CD8-positive, alpha-beta memory T cell (primary cell): Measurements from ENCODE around the gene LANCL3. TPM values are rescaled to one million over a fixed set of nuclear protein-coding genes. Genes with fewer than 3 reads are reported as not detected.

Experiments
- CTCF ChIA-PET: fragments of 350-600 bp; sonication (Branson Sonifier 250); formaldehyde crosslinking; loops from one replicate; lab custom pipeline; 2021; ENCODE audit warnings: antibody characterized with exemption; lab: Charles Lee
- POLR2A ChIA-PET: fragments of 350-600 bp; sonication (Branson Sonifier 250); formaldehyde crosslinking; loops from one replicate; lab custom pipeline; 2021; ENCODE audit warnings: antibody characterized with exemption; lab: Charles Lee
- DNase-seq, 5 donors: peaks; one replicate each; pipeline versions ENCODE4 v3.0.0 to v3.0.0-alpha.2; 2020 to 2022; ENCODE audit warnings: mixed read lengths in 1 of 5
- H3K27ac ChIP-seq: one replicate; pipeline ENCODE4 v1.7.0; 2013; ENCODE audit warnings: low read depth, mild to moderate bottlenecking, low read length, moderate library complexity
- H3K27me3 ChIP-seq: 2 replicates; pipeline ENCODE4 v1.7.0; 2013; ENCODE audit warnings: low read length, mild to moderate bottlenecking; ENCODE audit not compliant: insufficient read depth, poor library complexity, severe bottlenecking
- H3K36me3 ChIP-seq: 2 replicates; pipeline ENCODE4 v1.7.0; 2013; ENCODE audit warnings: mild to moderate bottlenecking, low read length, moderate library complexity; ENCODE audit not compliant: insufficient read depth
- H3K4me1 ChIP-seq: 2 replicates; pipeline ENCODE4 v1.7.0; 2013; ENCODE audit warnings: mild to moderate bottlenecking, low read length, moderate library complexity; ENCODE audit not compliant: insufficient read depth
- H3K4me3 ChIP-seq: 2 replicates; pipeline ENCODE4 v1.7.0; 2013; ENCODE audit warnings: mild to moderate bottlenecking, low read length
- H3K9me3 ChIP-seq: 2 replicates; pipeline ENCODE4 v1.7.0; 2013; ENCODE audit warnings: mild to moderate bottlenecking, low read length
- H3K27ac Mint-ChIP-seq, 8 donors: one replicate each; pipeline ENCODE4 v1.8.0; 2020 to 2021; ENCODE audit warnings: mixed read lengths in 8 of 8, mild to moderate bottlenecking in 6 of 8, inconsistent platforms in 3 of 8, moderate library complexity in 3 of 8
- H3K27me3 Mint-ChIP-seq, 2 donors: one replicate each; pipeline ENCODE4 v1.8.0; 2020 to 2021; ENCODE audit warnings: mixed read lengths in 2 of 2, mild to moderate bottlenecking in 1 of 2, moderate library complexity in 1 of 2
- H3K36me3 Mint-ChIP-seq, 3 donors: one replicate each; pipeline ENCODE4 v1.8.0; 2020 to 2021; ENCODE audit warnings: mixed read lengths in 3 of 3, inconsistent platforms in 1 of 3, mild to moderate bottlenecking in 1 of 3
- H3K4me1 Mint-ChIP-seq, 3 donors: one replicate each; pipeline ENCODE4 v1.8.0; 2020 to 2021; ENCODE audit warnings: mixed read lengths in 3 of 3, inconsistent platforms in 1 of 3, mild to moderate bottlenecking in 1 of 3
- H3K4me3 Mint-ChIP-seq, 7 donors: one replicate each; pipeline ENCODE4 v1.8.0; 2020 to 2021; ENCODE audit warnings: mixed read lengths in 7 of 7, mild to moderate bottlenecking in 6 of 7, moderate library complexity in 4 of 7, inconsistent platforms in 2 of 7
- H3K9me3 Mint-ChIP-seq, 5 donors: one replicate each; pipeline ENCODE4 v1.8.0; 2020 to 2022; ENCODE audit warnings: mixed read lengths in 5 of 5, mild to moderate bottlenecking in 3 of 5, moderate library complexity in 2 of 5, inconsistent platforms in 1 of 5
- polyA plus RNA-seq: library from polyadenylated mRNA; unstranded; fragments of 300-500 nt; fragmentation: Illumina TruSeq; gene quantifications from one replicate; pipeline ENCODE4 v1.2.3, GENCODE V29; 2021
- total RNA-seq, 2 experiments: library from RNA; stranded (reverse); gene quantifications; one replicate each; pipeline ENCODE4 v1.2.3, GENCODE V29; 2021

The LANCL3 gene
- total and polyA plus RNA-seq, 3 experiments from 2014 or later: 0.37 to 0.49 (median 0.48) TPM

DNA sequence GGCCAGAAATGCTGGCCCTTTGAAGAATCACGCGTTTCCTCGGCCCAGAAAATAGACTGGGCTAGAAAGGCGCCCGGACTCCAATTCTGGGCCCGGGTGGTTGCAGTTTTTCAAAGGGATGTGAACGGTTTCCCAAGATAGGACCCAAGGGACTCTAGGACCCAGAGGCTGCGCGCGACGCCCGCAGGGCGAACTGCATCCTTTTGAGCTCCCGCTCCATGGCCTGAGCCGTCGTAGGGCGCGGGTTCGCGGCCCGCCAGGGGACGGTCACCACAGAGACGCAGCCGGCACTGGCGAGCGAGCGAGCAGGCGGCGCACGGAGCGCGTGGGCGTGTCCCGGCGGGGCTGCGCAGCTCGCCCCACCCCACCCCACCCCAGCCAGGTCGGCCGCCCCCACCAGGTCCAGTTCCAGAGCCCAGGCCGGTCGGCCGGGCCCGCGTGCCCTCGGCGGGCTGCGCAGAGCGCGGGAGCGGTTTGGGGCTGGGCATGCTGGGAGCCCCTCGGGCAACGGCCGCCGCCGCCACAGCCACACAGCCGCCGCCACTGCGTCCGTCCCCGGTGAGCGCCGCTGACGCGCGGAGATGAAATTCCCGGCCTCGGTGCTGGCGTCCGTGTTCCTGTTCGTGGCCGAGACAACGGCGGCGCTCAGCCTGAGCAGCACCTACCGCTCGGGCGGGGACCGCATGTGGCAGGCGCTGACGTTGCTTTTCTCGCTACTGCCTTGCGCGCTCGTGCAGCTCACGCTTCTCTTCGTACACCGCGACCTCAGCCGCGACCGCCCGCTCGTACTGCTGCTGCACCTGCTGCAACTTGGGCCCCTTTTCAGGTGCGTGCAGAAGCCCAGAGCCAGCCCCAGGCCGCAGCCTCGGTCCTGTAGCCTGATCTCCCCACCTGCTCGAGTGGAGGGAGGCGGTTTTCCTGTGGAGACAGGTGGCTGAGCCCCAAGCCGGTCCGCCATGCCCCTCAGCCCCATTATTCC is 114.2 kb downstream of the LANCL3 start, which contains the start of gene XK:
Gene XK (plus strand): TSS at position 411 of the 979 bp plus-strand sequence. CDS start 171 bp downstream, at position 582.
- Mint-ChIP-seq H3K4me1 (peaks cover 0 to 3% (median 0%) of the 10 kb centered on the region in 3 donors), H3K9me3 (no peaks in the 10 kb centered on the region), H3K4me3 (peak within 1 kb of the TSS; percentile 58 to 85 (median 77)), H3K36me3 (no peaks in the 10 kb centered on the region), H3K27ac (peak within 1 kb of the TSS in 3 of 8 donors; percentile 42 to 73 (median 46)), H3K27me3 (peaks cover 0 to 11% of the 10 kb centered on the region in 2 donors)
- H3K27ac ChIP-seq: peak within 1 kb of the TSS; percentile 16
- H3K27me3 ChIP-seq: peaks cover 4% of the 10 kb centered on the region
- H3K36me3 ChIP-seq: no peaks in the 10 kb centered on the region
- no peaks in the 10 kb centered on the region for H3K4me1 ChIP-seq
- H3K9me3 ChIP-seq: no peaks in the 10 kb centered on the region
- no peak within 1 kb of the TSS for H3K4me3 ChIP-seq
- DNase-seq: peak; percentile 3 to 53 (median 5)
- CTCF ChIA-PET: no interaction called here
- POLR2A ChIA-PET: no interaction called here

DNA sequence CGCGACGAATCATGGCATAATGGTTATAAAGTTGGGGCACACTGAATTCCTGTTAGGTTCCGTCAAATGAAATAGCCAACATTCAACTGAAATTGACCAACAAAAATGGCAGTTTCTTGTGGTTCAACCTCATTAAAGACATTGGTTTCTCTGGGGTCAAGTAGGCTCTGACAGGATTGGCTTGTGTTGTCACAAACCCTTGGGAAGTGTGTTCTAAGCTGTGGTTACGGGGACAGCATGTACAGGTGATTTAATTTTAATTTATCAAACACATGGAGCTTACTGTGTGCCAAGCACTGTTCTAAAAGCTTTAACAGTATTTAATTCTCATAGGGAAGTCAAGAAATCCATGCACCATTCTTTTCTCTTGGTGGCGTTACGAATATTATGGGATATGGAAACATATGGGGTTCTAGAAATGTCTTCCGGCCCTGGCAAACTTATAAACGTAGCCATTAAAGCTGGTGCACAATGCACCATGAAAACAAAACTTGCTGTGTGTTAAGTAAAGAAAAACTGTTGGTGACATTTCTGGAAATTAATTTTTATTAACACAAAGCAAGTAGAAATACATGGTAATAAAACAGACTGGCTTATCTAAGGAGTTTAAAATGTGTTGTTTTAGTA is 115.0 kb downstream of the LANCL3 start:
- Mint-ChIP-seq H3K9me3 (no peaks in the 10 kb centered on the region), H3K4me3 (peak overlapping the region; percentile 58 to 85 (median 77)), H3K27me3 (peaks cover 0 to 11% of the 10 kb centered on the region in 2 donors), H3K4me1 (peaks cover 0 to 3% (median 0%) of the 10 kb centered on the region in 3 donors), H3K36me3 (no peaks in the 10 kb centered on the region), H3K27ac (peak overlapping the region in 2 of 8 donors; percentile 42 to 73)
- DNase-seq: no peak
- POLR2A ChIA-PET: no interaction called here
- CTCF ChIA-PET: no interaction called here
- Histone ChIP-seq H3K4me3 (no peak overlapping the region), H3K27ac (no peak overlapping the region), H3K9me3 (no peaks in the 10 kb centered on the region), H3K27me3 (peaks cover 4% of the 10 kb centered on the region), H3K36me3 (no peaks in the 10 kb centered on the region), H3K4me1 (no peaks in the 10 kb centered on the region)

DNA sequence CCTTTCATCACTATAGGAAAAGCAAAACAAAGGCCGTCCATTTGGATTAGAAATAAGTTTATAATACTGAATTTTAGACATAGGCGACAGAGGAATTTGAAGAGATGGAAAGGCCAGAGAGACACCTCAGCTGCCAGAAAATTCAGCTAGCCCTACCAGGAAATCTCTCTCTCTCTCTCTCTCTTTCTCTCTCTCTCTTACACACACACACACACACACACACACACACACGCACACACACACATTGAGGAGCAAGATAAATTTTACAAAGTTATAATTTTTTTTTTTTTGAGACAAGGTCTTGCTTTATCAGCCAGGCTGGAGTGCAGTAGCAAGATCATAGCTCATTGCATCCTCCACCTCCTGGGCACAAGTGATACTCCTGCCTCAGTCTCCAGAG is 115.5 kb downstream of the LANCL3 start:
- Mint-ChIP-seq H3K27ac (no peak overlapping the region), H3K36me3 (no peaks in the 10 kb centered on the region), H3K27me3 (peaks cover 0 to 11% of the 10 kb centered on the region in 2 donors), H3K4me3 (peak overlapping the region in 1 of 7 donors; percentile 5), H3K9me3 (no peaks in the 10 kb centered on the region), H3K4me1 (peaks cover 0 to 3% (median 0%) of the 10 kb centered on the region in 3 donors)
- Histone ChIP-seq H3K27me3 (peaks cover 4% of the 10 kb centered on the region), H3K36me3 (no peaks in the 10 kb centered on the region), H3K4me1 (no peaks in the 10 kb centered on the region), H3K9me3 (no peaks in the 10 kb centered on the region), H3K4me3 (no peak overlapping the region), H3K27ac (no peak overlapping the region)
- POLR2A ChIA-PET: no interaction called here
- no peak for DNase-seq
- CTCF ChIA-PET: no interaction called here

DNA sequence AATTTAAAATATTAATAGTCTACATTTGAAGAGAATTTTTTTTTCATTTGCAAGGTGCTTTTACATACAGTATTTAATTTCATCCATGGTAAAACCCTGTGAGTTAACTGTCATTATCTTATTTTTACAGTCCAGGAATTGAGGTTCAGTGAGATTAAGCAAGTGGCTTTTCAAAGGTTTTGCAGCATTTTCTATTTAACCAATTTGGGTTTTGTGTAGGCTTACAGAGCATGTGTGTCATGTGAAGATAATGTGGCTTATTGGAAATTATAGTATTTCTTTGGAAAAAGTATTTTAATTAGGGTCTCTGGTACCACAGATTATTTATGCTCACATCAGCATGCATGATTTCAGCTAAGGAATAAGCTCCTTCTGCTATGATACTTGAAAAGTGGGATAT is 118.7 kb downstream of the LANCL3 start:
- Histone ChIP-seq H3K4me3 (no peak overlapping the region), H3K27me3 (peaks cover 4% of the 10 kb centered on the region), H3K36me3 (no peaks in the 10 kb centered on the region), H3K27ac (no peak overlapping the region), H3K4me1 (no peaks in the 10 kb centered on the region), H3K9me3 (no peaks in the 10 kb centered on the region)
- ChIA-PET POLR2A (no interaction called here), CTCF (no interaction called here)
- H3K36me3 Mint-ChIP-seq: no peaks in the 10 kb centered on the region
- H3K4me3 Mint-ChIP-seq: no peak overlapping the region
- H3K27ac Mint-ChIP-seq: no peak overlapping the region
- H3K4me1 Mint-ChIP-seq: peaks cover 0 to 3% (median 0%) of the 10 kb centered on the region in 3 donors
- DNase-seq: no peak
- no peaks in the 10 kb centered on the region for H3K9me3 Mint-ChIP-seq
- peaks cover 0 to 8% of the 10 kb centered on the region in 2 donors for H3K27me3 Mint-ChIP-seq

DNA sequence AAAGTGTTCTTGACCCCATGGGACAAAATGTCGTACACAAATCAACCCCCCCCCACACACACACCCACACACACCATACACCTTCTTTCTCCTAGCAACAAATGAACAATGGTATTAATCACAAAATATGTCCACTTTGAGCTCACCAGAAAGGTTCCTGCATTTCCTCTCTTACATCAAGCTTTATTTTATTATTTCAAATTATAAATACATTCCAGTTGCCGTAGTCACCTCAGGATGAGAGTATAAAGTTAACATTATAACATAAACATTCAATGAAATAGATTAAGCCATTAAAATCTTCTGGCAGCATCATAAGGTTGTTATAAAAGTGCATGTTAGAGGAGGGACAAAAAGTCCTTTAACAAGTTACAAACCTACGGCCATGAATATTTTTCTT is 121.5 kb downstream of the LANCL3 start:
- Mint-ChIP-seq H3K27me3 (peaks cover 0 to 4% of the 10 kb centered on the region in 2 donors), H3K27ac (no peak overlapping the region), H3K36me3 (no peaks in the 10 kb centered on the region), H3K4me1 (no peaks in the 10 kb centered on the region), H3K4me3 (no peak overlapping the region), H3K9me3 (no peaks in the 10 kb centered on the region)
- Histone ChIP-seq H3K27me3 (no peaks in the 10 kb centered on the region), H3K27ac (no peak overlapping the region), H3K4me3 (no peak overlapping the region), H3K4me1 (no peaks in the 10 kb centered on the region), H3K9me3 (no peaks in the 10 kb centered on the region), H3K36me3 (no peaks in the 10 kb centered on the region)
- ChIA-PET POLR2A (no interaction called here), CTCF (no interaction called here)
- DNase-seq: no peak

DNA sequence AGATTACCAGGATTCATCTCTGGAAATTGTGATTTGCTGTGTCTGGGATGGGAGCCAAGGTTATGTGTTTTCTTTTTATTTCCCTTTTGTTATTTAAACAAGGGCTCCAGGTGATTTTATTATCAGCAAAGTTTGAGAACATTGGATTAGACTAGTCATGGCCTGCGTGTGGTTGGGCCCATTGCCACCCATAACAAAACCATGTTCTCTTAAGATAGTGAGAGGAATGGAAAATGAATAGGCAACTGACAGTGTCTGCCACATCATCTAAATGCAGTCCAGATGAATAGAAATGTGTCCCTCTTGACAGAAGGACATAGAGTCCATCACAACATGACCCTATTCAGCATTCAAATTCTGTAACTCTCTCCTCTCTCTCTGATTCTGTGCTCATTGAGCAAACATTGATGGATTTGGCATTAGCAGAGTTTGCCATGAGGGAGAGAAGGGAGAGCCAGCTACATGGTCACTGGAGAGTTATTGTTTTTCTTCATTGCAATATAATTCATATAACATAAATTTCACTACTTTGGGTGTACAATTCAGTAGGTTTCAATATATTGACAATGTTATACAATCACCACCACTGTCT is 125.8 kb downstream of the LANCL3 start:
- Mint-ChIP-seq H3K36me3 (no peaks in the 10 kb centered on the region), H3K27ac (no peak overlapping the region), H3K27me3 (peaks cover 0 to 10% of the 10 kb centered on the region in 2 donors), H3K9me3 (no peaks in the 10 kb centered on the region), H3K4me3 (no peak overlapping the region), H3K4me1 (no peaks in the 10 kb centered on the region)
- H3K4me3 ChIP-seq: no peak overlapping the region
- H3K36me3 ChIP-seq: no peaks in the 10 kb centered on the region
- ChIA-PET CTCF (no interaction called here), POLR2A (no interaction called here)
- H3K27ac ChIP-seq: no peak overlapping the region
- H3K27me3 ChIP-seq: no peaks in the 10 kb centered on the region
- no peak for DNase-seq
- no peaks in the 10 kb centered on the region for H3K9me3 ChIP-seq
- no peaks in the 10 kb centered on the region for H3K4me1 ChIP-seq

DNA sequence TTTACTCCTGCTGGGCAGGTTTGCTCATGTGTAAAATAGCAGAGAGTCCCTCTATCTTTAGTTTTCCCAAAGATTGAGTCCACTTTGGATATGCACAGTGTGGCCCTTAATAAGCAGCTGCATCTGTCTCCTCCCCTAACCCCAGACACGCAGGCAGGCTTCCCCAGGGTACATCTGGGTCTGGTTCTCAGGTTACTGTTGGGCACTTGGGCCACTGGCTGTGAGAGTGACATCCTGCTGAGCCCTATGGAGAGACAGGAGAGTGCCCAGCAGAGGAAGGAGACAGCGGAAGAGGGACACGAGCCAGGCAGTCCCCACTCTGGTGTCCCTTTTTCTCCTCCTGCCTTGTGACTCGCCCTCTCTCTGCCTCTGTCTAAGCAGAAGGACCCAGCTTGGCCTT is 130.1 kb downstream of the LANCL3 start:
- no peak overlapping the region for H3K27ac ChIP-seq
- H3K4me3 ChIP-seq: no peak overlapping the region
- no peak overlapping the region for H3K27ac Mint-ChIP-seq
- H3K9me3 Mint-ChIP-seq: no peaks in the 10 kb centered on the region
- peaks cover 0 to 7% of the 10 kb centered on the region in 2 donors for H3K27me3 Mint-ChIP-seq
- POLR2A ChIA-PET: no interaction called here
- no peaks in the 10 kb centered on the region for H3K36me3 Mint-ChIP-seq
- DNase-seq: no peak
- no peaks in the 10 kb centered on the region for H3K27me3 ChIP-seq
- no peaks in the 10 kb centered on the region for H3K36me3 ChIP-seq
- no peak overlapping the region for H3K4me3 Mint-ChIP-seq
- H3K4me1 ChIP-seq: no peaks in the 10 kb centered on the region
- H3K4me1 Mint-ChIP-seq: no peaks in the 10 kb centered on the region
- CTCF ChIA-PET: no interaction called here
- no peaks in the 10 kb centered on the region for H3K9me3 ChIP-seq

DNA sequence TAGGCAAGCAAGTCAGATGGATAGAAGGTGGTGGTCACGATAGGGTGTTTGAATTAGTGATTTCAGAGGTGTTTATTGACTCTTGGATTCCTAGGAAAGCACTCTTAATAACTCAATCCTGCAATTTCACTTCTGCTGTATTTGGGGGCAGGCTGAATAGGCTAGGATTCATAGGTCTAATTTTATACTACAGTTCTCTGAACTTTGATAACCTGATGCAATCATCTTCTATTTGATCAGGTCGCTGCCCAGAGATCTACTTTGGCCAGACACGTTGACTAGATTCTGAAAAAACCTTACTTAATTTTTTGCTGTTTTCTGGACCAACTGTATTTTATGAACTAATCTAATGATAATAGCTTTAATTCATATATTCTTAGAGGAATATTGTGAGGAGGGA is 140.5 kb downstream of the LANCL3 start:
- Histone ChIP-seq H3K4me3 (no peak overlapping the region), H3K27ac (no peak overlapping the region), H3K27me3 (no peaks in the 10 kb centered on the region), H3K36me3 (no peaks in the 10 kb centered on the region), H3K4me1 (no peaks in the 10 kb centered on the region), H3K9me3 (no peaks in the 10 kb centered on the region)
- CTCF ChIA-PET: no interaction called here
- Mint-ChIP-seq H3K27me3 (peaks cover 0 to 5% of the 10 kb centered on the region in 2 donors), H3K4me1 (no peaks in the 10 kb centered on the region), H3K9me3 (no peaks in the 10 kb centered on the region), H3K36me3 (no peaks in the 10 kb centered on the region), H3K4me3 (no peak overlapping the region), H3K27ac (no peak overlapping the region)
- POLR2A ChIA-PET: no interaction called here
- DNase-seq: no peak
